Brain microvascular endothelial cell (primary cell): ENCODE measurements around the gene ODAD4.

ENCODE experiments used
- DNase-seq: peaks from one replicate; pipeline ENCODE4 v3.0.0-alpha.2; 2020
- H3K27ac ChIP-seq: fragments of 250-450 bp; sonication (Bioruptor Pico); 2 replicates; pipeline ENCODE4 v1.5.1; 2020; ENCODE audit warnings: mild to moderate bottlenecking, moderate library complexity
- H3K27me3 ChIP-seq: fragments of 250-450 bp; sonication (Bioruptor Pico); replicated peaks from 2 replicates; pipeline ENCODE4 v1.5.1; 2020; ENCODE audit warnings: mild to moderate bottlenecking
- H3K36me3 ChIP-seq: fragments of 250-450 bp; sonication (Bioruptor Pico); replicated peaks from 2 replicates; pipeline ENCODE4 v1.5.1; 2020; ENCODE audit warnings: mild to moderate bottlenecking
- H3K4me3 ChIP-seq: 2 replicates; pipeline ENCODE4 v1.5.1; 2011; ENCODE audit warnings: low read depth, mild to moderate bottlenecking, control low read depth, low read length, moderate library complexity
- CTCF ChIP-seq: IDR thresholded peaks from 2 replicates; pipeline ENCODE4 v1.5.1; 2011; ENCODE audit warnings: low read depth, mild to moderate bottlenecking, moderate library complexity, low read length, control low read depth, inconsistent platforms; ENCODE audit errors: missing control alignments
- in situ Hi-C: cut with HindIII; loops from 2 replicates; pipeline ENCODE4 v1.10.0; 2017; ENCODE audit warnings: low sequenced_read_pairs, low pct_ligation_motif_present

The ODAD4 gene

GRCh38 chr17:41967141-41967920 lies 36.9 kb downstream of the ODAD4 start:
- Histone ChIP-seq H3K27ac (peak overlapping the region; percentile 52), H3K27me3 (no peaks in the 10 kb centered on the region), H3K36me3 (peaks cover 19% of the 10 kb centered on the region), H3K4me3 (peak overlapping the region; percentile 81)
- in situ Hi-C loops = loop anchor here (25.0 kb wide), 1 partner anchor 145 kb away; the partner anchor contains the start of genes DHX58, HSPB9 and KAT2A
- DNase-seq = peak; percentile 25
- TF ChIP-seq CTCF = no peak

- Histone ChIP-seq H3K27me3 (no peaks in the 10 kb centered on the region), H3K36me3 (peaks cover 26% of the 10 kb centered on the region), H3K4me3 (peak overlapping the region; percentile 81), H3K27ac (no peak overlapping the region)
- TF ChIP-seq CTCF = no peak
- DNase-seq = no peak
- in situ Hi-C loops = loop anchor here (25.0 kb wide), 1 partner anchor 144 kb away; the partner anchor contains the start of genes DHX58, HSPB9 and KAT2A
These were observed 37.6 kb downstream of the ODAD4 start for GRCh38 chr17:41967921-41968578.

GRCh38 chr17:41968676-41969075 lies 38.3 kb downstream of the ODAD4 start:
- Histone ChIP-seq H3K27me3 (no peaks in the 10 kb centered on the region), H3K27ac (no peak overlapping the region), H3K4me3 (no peak overlapping the region), H3K36me3 (peaks cover 32% of the 10 kb centered on the region)
- no peak for TF ChIP-seq CTCF
- in situ Hi-C loops = loop anchor here (25.0 kb wide), 1 partner anchor 144 kb away; the partner anchor contains the start of genes DHX58, HSPB9 and KAT2A
- no peak for DNase-seq

- H3K27me3 ChIP-seq = no peaks in the 10 kb centered on the region
- peaks cover 53% of the 10 kb centered on the region for H3K36me3 ChIP-seq
- in situ Hi-C loops = loop anchor here (25.0 kb wide), 1 partner anchor 141 kb away; the partner anchor contains the start of genes DHX58, HSPB9 and KAT2A
- TF ChIP-seq CTCF = no peak
- no peak for DNase-seq
- no peak overlapping the region for H3K4me3 ChIP-seq
- no peak overlapping the region for H3K27ac ChIP-seq
These were observed 40.5 kb downstream of the ODAD4 start for GRCh38 chr17:41970901-41971331.

- no peak for DNase-seq
- Histone ChIP-seq H3K4me3 (no peak overlapping the region), H3K27ac (no peak overlapping the region), H3K36me3 (peaks cover 63% of the 10 kb centered on the region), H3K27me3 (no peaks in the 10 kb centered on the region)
- TF ChIP-seq CTCF = no peak
- in situ Hi-C loops = loop anchor here (25.0 kb wide), 1 partner anchor 140 kb away; the partner anchor contains the start of genes DHX58, HSPB9 and KAT2A
These were observed 41.5 kb downstream of the ODAD4 start for GRCh38 chr17:41971721-41972523.
